Midbrain (tissue), 1 donor: Measurements from ENCODE around the gene IFT122.
"Not testable (repeated sequence)": the region's sequence is repeated elsewhere in the genome, so short reads cannot be mapped to it uniquely, and the experiment has no call there.

ENCODE experiments used
- DNase-seq: peaks from one replicate; lab custom pipeline; 2025; lab: John Stamatoyannopoulos, UW

The IFT122 gene

DNA sequence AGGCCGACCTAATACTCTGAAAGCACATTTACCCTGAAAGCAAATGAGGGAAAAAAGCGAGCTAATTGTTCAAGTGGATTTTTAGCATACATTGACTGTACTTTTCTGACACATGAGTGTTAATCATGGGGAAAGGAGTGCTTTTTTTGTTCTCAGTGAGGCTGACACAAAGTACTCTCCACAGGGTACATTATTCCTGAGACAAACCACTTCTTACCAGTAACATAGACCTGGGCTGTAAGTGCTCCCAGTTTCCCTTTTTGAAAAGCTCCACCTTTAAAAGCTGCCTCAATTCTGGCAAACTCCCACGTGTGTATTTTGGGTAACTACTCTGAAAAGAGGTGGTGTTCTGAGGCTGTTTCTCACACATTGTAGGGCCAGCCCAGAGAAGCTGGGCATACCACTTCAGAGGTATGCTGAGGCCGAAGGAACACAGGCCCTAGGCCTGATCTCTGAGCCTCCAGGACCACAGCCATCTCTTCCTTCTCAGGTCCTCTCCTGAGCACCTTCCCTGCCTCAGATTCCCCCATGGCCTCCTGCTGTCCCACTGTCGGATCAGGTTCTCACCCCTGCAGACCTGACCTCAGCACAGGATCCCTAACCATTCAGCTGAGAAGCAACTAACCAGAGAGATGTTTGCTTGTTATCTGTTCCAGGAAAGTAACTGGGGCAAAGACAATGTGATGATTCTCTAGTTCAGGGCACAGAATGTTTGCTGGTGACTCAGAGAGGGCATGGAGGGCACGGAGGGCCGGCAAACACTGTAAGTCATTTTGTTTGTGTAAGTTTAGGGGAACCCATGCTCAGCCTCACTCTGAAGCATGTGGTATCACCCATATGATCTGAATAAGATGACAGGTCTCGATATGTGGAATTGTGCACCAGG is 58.8 kb downstream of the IFT122 start:
- DNase-seq = not testable (repeated sequence)

DNA sequence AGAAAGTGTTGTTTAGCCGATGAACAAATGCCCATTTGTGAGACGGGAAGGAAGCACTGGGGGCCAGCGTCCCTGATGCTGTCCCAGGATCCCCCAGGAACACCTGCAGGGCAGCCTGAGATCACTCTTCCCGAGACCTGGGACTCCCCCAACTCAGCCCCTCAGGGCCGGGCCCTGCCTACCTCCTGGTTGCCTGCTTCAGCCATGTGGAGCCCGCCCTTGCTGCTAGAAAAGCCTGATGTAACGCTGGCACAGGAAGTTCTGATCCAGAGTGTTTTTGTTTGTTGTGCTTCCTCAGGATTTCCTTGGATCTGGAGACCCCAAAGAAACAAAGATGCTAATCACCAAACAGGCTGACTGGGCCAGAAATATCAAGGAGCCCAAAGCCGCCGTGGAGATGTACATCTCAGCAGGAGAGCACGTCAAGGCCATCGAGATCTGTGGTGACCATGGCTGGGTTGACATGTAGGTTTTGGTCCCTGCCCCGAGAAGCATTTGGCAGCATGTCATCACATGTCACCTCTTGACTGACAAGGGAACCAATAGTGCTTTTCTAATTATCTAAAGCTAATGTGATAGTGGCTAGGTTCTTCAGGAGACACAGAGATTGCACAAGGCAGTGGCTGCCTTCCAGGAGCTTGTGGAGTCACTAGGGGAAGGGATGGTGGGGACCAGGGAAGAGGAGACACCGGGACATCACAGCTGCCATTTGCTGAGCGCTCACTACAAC is 59.7 kb downstream of the IFT122 start:
- DNase-seq = not testable (repeated sequence)

DNA sequence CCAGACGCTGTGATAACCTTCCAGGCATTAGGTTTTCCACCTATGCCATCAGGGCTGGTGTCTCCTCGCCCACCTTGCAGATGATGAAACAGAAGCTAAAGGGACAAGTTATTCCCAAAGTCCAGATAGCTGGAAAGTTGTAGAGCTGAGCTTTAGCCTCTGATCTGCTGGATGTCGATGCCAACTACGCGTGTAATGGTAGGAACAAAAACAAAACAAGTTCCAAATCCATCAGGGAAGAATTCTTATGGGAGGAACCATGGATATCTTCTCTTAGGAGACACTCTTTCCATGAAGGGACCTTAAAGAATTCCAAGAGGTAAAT is 60.3 kb downstream of the IFT122 start:
- DNase-seq = no peak

DNA sequence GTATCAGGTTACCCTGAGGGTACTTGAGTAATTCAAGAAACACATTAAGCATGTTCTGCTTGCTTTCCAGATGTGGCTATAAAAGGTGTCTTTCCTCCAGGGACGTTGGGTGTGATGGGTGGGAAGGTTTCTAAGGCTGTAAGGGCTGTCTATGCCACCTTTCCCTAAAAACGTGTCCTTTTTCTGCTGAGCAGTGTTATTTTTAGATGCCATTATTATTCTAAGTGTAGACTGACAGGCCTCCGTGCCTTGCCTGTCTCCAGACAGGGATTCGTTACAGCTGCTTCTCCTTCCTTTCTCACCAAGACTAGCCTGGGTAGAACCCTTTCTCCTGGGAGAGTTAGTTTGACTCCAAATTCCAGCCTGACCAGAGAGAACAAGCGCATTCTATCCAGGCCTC is 61.6 kb downstream of the IFT122 start:
- no peak for DNase-seq

DNA sequence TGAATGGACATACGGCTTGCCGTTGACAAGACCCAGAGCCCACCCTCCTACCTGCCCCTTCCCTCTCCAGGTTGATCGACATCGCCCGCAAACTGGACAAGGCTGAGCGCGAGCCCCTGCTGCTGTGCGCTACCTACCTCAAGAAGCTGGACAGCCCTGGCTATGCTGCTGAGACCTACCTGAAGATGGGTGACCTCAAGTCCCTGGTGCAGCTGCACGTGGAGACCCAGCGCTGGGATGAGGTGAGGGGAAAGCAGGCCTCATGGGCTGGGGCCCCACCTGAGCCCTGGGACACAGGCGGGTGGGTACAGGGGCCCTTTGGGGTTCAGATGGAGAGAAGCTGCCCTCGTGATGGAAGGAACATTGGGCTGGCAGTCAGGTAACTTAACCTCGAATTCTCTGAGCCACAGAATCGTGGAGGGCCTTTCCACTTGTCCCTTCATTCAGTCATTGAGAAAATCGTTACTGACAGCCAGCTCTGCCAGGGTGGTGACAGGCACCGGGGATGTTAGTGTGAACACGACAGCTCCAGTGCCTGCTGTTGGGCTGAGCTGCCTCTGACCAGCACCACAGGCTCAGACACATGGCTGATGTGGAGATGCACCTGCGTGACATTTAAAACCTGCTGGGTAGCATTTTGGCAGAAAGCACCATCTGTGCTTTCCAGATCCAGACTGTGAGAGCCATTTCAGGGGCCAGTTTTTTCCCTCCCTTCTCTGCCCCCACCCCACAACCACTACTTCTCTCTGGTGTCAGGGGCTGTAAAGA is 62.8 kb downstream of the IFT122 start:
- no peak for DNase-seq

DNA sequence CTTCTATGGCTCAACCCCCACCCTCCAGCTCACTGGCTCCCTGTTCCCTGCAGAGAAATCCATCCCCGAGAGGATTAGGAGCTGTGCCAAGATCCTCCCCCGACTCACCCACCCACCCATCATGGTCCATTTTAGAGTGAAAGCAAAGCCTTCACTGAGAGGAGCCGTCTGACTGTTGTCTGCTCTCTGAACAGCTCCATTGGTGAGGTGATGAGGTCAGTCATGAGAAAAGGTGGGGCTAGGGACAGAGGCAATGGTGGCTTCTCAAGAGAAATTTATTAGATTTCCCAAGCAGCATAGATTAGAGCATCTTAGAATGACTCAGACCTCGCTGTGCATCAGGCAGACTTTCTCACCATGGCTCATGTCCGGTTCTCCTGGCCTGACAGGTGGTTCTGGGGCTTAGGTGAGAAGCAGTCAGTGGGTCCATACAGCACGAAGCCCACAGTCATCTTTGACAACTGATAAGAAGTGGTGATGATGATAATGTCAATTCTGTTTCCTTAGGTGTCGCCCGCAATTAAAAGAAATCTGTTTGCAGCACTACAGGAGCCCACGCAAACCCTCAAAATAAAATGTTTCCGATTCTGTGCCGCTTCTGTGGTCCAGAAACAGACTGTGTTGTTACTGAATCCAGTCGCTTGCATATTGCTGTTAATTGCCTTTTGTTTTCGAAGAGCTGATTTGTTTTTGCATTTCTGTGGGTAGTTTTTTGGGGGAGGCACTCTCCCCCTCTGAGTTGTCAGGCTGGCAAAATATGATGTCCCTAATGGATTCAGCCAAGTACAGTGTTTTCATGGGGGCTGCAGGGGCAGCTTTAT is 63.7 kb downstream of the IFT122 start:
- DNase-seq = no peak

DNA sequence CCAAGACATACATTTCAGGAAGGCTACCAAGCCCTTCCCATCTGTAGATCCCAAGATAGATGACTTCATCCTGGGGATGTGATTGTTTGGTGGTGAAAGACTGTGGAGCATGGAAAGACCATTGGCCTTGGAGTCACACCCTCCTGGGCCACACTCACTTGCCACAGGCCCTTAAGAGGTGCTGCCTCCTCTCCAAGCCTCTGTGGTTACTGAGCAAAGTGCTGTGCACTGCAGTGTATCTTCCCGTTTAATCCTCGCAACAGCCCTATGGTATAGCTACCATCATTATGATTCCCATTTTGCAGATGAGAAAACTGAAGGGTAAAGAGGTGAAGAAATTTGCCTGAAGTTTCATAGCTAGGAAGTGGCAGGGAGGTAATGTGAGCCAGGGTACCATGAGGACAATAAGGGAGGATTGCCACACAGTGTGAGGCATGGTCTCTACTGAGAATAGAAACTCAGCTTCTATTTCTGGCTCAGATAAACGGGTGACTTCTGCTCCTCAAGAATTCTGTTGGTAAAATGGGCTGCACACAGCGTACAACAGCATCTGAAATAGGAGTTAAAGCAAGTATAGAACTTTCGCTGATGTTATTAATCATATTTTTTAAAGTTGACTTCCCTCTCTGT is 64.6 kb downstream of the IFT122 start:
- no peak for DNase-seq

DNA sequence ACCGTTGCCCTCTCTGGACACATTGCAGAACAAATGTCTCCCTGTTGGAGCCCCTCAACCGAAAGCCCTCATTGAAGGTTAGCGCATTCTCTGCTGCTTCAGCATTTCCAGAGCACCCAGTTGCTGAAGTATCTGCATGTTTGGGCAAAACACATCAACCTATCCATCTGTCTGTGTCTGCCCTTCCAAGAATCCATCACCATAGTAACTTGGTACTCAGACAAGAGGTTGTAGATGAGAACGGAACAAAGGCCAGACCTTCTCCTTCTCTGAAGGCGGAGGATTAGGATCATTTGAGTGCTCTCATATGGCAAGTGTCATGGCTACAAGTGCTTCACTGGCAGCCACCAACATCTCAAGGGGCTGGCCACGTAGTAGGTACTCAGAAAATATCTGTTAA is 65.3 kb downstream of the IFT122 start:
- DNase-seq = no peak

DNA sequence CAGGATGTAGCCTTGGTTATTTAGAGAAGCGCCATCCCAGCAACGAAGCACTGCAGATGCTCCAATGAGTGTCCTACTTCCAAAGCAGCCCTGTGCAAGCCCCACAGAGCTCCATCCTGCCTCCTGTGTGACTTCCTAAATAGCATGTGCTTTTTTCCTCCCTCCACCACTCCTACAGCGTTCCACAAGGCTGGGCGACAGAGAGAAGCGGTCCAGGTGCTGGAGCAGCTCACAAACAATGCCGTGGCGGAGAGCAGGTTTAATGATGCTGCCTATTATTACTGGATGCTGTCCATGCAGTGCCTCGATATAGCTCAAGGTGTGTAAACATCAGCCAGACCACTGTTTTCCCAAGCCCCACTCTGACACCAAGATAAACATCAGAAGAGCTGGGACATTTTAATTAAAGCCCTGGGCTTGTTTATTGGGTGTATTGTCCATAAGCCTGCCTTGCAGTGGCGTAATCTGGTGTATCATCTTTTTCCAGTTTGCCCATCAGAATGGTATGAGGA is 66.3 kb downstream of the IFT122 start:
- DNase-seq = no peak

DNA sequence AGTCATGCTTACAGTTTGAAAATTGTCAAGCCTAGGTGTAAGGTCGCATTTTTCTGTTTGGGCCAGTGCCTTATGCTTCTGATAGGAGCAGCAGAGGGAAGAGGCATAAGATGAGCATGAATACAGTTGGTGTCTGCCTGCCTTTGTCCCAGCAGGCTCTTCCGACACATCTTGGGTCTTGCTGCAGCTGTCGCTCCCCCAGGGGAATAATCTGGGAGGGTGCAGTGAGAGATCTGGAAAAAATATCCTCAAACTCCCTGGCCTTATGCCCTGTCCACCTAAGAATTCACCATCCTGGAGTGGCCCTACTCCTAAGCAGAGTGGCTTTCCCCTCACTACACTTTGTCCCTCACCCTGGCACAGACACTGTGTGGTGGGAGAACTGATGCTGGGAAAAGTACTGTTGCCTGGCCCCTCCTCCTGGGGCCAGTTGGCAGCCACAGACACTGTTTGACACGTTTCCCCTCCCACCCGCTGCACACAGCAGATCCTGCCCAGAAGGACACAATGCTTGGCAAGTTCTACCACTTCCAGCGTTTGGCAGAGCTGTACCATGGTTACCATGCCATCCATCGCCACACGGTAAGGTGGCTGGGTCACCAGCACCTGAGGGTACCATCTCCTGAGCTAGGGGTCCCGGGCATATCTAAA is 67.3 kb downstream of the IFT122 start:
- DNase-seq = peak; percentile 48

DNA sequence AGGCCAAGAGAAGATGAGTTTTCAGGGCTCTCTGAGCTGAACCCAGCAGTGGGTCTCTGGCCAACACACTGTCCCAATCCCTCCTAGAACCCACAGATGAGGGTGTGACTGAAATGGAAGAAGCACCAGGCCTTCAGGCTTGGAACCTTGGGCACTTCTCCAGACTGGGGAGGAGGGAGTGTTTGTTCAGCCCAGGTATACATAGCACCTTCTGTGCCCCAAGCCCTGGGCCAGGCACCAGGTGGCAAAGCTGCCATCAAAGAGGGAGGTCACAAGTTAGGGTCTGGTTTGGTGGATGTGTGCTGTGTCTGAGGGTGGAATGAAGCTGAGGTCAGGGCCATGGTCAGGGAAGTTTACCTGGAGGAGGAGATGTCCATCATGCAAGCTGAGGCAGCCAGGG is 72.6 kb downstream of the IFT122 start:
- DNase-seq = no peak

DNA sequence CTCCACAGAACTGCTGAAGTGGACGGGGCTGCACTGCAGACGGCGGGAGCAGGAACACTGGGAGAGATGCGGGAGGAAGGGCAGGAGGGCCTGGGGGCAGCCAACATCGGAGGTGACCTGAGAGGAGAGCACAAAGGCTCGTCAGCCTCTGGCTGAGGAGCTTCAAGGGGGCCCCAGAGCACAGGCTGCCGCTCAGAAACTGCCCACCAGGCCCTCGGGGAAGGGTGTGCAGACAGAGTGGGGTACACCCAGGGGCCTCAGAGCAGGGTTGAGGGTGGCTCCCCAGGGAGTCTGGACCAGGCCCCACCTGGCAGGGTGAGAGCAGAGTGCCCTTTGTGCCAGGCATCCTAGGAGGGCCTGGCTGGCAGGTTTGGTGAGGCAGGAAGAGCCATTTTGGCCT is 73.7 kb downstream of the IFT122 start:
- no peak for DNase-seq

DNA sequence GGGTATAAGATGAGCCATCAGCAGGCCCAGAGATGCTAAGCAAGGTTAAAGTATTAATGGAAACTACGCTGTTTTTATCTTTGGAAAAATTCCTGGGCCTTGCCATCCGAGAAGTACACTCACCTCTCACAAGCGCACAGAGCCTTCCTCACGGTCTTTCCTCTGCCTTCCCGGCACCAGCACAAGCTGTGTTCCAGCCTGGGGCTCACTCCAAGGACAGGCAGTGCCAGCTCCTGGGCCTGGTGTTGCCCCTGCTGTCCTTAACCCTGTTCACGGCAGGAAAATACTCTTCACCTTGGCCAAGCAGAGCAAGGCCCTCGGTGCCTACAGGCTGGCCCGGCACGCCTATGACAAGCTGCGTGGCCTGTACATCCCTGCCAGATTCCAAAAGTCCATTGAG is 74.1 kb downstream of the IFT122 start:
- no peak for DNase-seq

DNA sequence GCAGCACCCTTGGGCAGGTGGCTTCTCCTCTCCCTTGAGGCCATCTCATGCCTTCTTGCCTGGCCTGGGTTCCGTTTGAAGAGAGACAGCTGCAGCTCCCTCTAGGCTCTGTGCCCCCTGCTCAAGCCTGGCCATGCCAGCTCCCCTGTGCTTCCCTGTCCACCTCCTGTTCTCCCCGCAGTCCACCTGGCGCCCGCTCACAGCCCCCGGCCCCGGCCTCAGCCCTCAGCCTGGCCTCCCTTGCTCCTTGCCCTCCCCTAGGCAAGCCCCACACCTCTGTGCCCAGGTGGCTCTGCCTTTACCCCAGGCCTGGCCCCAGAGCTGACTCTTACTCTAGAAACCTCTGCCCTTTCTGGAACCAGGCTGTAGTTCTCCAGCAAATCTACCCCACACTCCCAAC is 74.5 kb downstream of the IFT122 start:
- no peak for DNase-seq

DNA sequence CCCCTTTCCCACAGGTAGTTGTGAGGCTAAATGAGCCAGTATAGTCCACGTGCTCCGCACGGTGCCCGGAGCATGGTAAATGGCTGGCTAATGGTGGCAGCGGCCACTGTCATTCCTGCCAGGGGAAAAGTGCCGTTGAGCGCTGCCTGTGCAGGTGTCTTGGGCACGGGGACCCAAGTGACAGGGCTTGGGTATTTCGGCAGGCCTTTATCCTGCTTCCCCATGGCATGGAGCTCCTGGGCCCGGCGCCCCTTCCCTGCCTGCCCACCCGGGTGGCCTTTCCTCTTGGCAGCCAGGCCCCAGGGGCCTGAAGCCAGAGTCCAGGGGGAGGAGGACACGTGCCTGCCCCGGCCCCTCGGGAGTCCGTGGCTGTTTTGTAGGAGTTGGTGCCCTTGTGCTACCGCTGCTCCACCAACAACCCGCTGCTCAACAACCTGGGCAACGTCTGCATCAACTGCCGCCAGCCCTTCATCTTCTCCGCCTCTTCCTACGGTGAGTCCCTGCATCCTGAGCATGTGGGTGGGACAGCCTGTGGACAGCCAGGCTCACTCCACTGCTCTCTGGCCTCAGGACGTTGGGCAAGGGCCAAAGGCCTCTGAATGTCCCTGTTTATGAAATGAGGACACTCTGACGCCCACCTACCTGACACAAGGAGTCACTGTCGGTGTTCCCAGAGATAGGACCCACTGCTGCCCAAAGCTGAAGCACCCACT is 75.2 kb downstream of the IFT122 start:
- not testable (repeated sequence) for DNase-seq

DNA sequence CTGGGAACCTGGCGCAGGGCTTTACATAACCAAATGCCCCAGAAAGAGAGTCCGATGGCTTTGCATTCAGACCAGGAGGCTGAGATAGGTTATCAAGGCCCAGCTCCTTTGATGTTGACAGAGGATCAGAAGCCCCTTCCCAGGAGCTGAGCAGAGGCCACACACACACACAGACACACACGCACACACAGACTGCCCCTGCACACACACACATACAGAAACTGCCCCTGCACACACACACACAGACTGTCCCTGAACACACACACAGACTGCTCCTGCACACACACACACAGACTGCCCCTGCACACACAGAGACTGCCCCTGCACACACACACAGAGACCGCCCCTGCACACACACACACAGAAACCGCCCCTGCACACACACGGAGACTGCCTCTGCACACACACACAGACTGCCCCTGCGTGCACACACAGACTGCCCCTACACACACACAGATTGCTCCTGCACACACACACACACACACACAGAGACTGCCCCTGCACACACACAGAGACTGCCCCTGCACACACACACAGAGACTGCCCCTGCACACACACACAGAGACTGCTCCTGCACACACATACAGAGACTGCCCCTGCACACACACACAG is 75.9 kb downstream of the IFT122 start:
- not testable (repeated sequence) for DNase-seq

DNA sequence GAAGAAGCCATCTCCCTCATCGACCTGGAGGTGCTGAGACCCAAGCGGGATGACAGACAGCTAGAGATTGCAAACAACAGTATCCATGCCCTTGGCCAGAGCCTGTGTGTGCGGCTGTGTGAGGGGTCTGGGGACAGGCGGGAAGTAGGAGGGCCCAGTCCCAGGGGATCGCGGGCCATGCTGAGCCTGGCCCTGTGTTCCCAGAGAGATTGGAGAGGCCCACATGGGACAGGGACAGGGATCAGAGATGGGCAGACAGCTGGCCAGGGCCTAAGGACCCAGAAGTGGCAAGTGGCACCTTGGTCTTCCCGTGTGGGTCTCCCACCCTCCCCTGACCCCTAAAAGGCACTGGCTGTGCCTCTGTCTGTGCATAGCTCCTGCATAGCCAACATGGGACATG is 77.5 kb downstream of the IFT122 start:
- DNase-seq = no peak

DNA sequence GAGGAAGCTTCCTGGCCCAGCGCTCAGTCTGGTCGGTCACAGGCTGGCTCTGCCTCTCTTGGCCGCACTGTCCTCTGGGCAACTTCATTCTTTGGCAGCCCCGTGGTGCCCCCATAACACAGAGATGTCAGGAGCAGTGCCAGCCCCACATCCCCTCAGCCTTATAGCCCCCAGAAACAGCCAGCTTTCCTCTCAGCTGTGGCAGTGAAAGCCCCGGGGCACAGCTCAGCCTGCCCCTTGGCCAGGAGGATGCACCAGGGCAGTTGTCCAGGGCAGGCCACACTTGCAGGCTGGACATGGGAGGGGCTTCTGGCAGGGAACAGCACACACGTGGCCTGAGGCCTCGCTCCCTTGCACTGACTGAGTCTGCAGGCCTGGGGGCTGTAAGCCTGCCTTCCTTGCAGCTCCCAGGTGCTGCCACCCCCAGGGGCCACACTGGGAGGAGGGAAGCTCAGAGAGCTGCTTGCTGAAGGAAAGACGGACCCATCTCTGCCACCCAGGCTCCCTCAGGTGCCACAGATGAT is 78.1 kb downstream of the IFT122 start:
- no peak for DNase-seq

DNA sequence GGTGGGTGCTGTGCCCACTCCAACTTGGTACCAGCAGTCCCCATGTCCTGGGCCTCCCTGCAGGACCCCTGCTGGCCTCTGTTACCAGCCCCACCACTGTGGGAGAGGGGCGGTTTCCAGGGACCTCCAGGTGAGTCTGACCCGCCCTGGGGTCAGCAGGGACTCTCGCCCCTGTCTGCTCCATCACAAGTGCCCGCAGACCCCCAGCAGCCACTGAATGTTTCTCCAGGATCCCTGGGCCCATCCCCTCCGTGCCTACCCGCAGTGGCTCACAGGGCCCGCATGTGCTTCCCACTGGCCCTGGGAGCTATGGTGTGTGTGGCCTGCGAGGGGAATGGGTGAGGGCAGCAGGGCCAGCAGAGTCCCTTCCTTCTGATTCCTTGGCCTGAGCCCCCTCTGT is 78.6 kb downstream of the IFT122 start:
- DNase-seq = no peak
